ENCODE measurements around the gene UQCRH.

DNA sequence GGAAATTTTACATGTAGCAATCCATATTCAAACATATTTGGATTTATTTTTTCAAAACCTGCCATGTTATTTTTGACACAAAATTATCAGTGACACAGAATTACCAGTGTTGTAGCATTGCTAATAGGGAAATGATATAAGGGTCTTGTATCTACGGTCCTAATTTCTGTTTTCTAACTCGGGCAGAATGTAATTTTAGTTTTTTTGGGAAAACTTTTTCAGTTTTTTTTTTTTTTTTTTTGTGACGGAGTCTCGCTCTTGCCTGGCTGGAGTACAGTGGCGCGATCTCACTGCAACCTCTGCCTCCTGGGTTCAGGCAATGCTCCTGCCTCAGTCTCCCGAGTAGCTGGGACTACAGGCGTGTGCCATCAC lies 2.6 kb downstream of the UQCRH start:
- TF ChIP-seq, protein P1, sequence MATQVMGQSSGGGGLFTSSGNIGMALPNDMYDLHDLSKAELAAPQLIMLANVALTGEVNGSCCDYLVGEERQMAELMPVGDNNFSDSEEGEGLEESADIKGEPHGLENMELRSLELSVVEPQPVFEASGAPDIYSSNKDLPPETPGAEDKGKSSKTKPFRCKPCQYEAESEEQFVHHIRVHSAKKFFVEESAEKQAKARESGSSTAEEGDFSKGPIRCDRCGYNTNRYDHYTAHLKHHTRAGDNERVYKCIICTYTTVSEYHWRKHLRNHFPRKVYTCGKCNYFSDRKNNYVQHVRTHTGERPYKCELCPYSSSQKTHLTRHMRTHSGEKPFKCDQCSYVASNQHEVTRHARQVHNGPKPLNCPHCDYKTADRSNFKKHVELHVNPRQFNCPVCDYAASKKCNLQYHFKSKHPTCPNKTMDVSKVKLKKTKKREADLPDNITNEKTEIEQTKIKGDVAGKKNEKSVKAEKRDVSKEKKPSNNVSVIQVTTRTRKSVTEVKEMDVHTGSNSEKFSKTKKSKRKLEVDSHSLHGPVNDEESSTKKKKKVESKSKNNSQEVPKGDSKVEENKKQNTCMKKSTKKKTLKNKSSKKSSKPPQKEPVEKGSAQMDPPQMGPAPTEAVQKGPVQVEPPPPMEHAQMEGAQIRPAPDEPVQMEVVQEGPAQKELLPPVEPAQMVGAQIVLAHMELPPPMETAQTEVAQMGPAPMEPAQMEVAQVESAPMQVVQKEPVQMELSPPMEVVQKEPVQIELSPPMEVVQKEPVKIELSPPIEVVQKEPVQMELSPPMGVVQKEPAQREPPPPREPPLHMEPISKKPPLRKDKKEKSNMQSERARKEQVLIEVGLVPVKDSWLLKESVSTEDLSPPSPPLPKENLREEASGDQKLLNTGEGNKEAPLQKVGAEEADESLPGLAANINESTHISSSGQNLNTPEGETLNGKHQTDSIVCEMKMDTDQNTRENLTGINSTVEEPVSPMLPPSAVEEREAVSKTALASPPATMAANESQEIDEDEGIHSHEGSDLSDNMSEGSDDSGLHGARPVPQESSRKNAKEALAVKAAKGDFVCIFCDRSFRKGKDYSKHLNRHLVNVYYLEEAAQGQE (IDR thresholded peaks at IDR 0.05; ENCODE audit: insufficient read depth in 1 of 2, low read depth in 2 of 2, low read length in 2 of 2) = no peak
- TF ChIP-seq POLR2AphosphoS5 (IDR thresholded peaks at IDR 0.05; ENCODE audit: low read depth, low read length) = no peak
- no peak for TF ChIP-seq TAF1 (IDR thresholded peaks at IDR 0.05; ENCODE audit: borderline replicate concordance, insufficient read depth, low read length)
- no peak for TF ChIP-seq SIN3A (IDR thresholded peaks at IDR 0.05; ENCODE audit: borderline replicate concordance, insufficient read depth, low read length)

All from PFSK-1 (cell line).